Endothelial cell (in vitro differentiated cells): ENCODE measurements around the gene TMEM154. TPM values are rescaled to one million over a fixed set of nuclear protein-coding genes. Genes with fewer than 3 reads are reported as not detected.

ENCODE experiments used
- DNase-seq: peaks from one replicate; pipeline ENCODE4 v3.0.0; 2021; ENCODE audit warnings: low spot score
- H3K27ac Mint-ChIP-seq: one replicate; pipeline ENCODE4 v1.8.0; 2021; ENCODE audit warnings: mixed read lengths, inconsistent platforms; ENCODE audit not compliant: unreplicated experiment
- H3K27me3 Mint-ChIP-seq: one replicate; pipeline ENCODE4 v1.8.0; 2021; ENCODE audit warnings: mild to moderate bottlenecking, moderate library complexity, mixed read lengths, inconsistent platforms; ENCODE audit not compliant: unreplicated experiment
- H3K36me3 Mint-ChIP-seq: one replicate; pipeline ENCODE4 v1.8.0; 2021; ENCODE audit warnings: mild to moderate bottlenecking, low read depth, mixed read lengths, inconsistent platforms; ENCODE audit not compliant: unreplicated experiment
- H3K4me1 Mint-ChIP-seq: one replicate; pipeline ENCODE4 v1.8.0; 2021; ENCODE audit warnings: mild to moderate bottlenecking, mixed read lengths, inconsistent platforms; ENCODE audit not compliant: unreplicated experiment
- H3K4me3 Mint-ChIP-seq: one replicate; pipeline ENCODE4 v1.8.0; 2021; ENCODE audit warnings: mild to moderate bottlenecking, mixed read lengths, inconsistent platforms; ENCODE audit not compliant: unreplicated experiment
- H3K9me3 Mint-ChIP-seq: one replicate; pipeline ENCODE4 v1.8.0; 2021; ENCODE audit warnings: mixed read lengths, inconsistent platforms; ENCODE audit not compliant: unreplicated experiment
- total RNA-seq: library from RNA; stranded (reverse); fragmentation: NEBNext Ultra II Directional; extraction: Animal tissue kit (Norgen Biotek cat#: 25700); gene quantifications from one replicate; pipeline ENCODE4 v1.2.1, GENCODE V29; 2021; ENCODE audit not compliant: unreplicated experiment
- TF ChIP-seq, protein P1 (sequence below): fragments of 200-600 bp; sonication (generic); IDR thresholded peaks from one replicate; pipeline ENCODE4 v1.5.0; 2021; ENCODE audit warnings: antibody characterized with exemption; ENCODE audit not compliant: unreplicated experiment

Gene TMEM154
- total RNA-seq, 1 donor from 2014 or later, result 6.7 TPM

DNA sequence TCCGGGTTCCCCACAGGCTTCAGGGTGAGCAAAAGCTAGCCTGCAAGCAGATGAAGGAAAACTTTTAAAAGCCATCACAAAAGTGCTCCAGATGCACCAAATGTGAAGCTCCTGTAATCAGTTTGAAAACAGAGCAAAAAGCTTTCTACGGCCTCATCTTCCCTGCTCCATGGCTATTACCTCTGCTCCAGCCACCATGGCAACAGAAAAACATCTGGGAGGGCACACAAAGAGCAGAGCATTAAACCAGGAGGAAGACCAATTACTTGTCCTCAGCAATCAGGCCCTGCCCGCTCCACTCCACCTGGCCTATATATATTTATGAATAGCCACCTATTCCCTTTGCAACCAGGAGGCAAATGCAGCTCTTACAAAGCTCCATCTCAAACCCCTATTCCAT lies 33.6 kb downstream of the TMEM154 start:
- Mint-ChIP-seq H3K9me3 (no peaks in the 10 kb centered on the region), H3K36me3 (no peaks in the 10 kb centered on the region), H3K27me3 (no peaks in the 10 kb centered on the region), H3K27ac (no peak overlapping the region), H3K4me3 (no peak overlapping the region), H3K4me1 (peaks cover 10% of the 10 kb centered on the region)
- no peak for DNase-seq
- TF ChIP-seq, protein P1, sequence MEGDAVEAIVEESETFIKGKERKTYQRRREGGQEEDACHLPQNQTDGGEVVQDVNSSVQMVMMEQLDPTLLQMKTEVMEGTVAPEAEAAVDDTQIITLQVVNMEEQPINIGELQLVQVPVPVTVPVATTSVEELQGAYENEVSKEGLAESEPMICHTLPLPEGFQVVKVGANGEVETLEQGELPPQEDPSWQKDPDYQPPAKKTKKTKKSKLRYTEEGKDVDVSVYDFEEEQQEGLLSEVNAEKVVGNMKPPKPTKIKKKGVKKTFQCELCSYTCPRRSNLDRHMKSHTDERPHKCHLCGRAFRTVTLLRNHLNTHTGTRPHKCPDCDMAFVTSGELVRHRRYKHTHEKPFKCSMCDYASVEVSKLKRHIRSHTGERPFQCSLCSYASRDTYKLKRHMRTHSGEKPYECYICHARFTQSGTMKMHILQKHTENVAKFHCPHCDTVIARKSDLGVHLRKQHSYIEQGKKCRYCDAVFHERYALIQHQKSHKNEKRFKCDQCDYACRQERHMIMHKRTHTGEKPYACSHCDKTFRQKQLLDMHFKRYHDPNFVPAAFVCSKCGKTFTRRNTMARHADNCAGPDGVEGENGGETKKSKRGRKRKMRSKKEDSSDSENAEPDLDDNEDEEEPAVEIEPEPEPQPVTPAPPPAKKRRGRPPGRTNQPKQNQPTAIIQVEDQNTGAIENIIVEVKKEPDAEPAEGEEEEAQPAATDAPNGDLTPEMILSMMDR, result no peak

DNA sequence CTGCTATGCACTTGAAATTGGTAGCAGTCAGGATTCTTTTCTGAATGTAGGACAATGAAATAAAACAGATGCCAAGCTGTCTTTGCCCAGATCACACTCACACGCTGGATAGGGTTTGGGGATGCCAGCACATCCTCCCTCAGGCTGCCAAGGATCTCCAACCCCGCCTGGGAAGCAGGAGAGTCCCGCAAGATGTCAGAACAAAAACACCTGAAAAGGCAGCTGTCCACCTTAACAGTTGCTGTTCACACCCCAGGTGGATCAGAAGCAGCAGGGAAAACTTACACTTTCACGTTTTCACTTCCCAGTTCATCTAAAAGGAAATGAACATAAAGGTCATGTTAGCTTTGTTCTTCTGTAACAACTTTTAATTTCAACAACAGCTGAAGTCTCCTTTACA lies 35.7 kb downstream of the TMEM154 start:
- Mint-ChIP-seq H3K4me3 (no peak overlapping the region), H3K4me1 (peaks cover 10% of the 10 kb centered on the region), H3K36me3 (no peaks in the 10 kb centered on the region), H3K27ac (no peak overlapping the region), H3K9me3 (no peaks in the 10 kb centered on the region), H3K27me3 (no peaks in the 10 kb centered on the region)
- TF ChIP-seq, protein P1, result no peak
- no peak for DNase-seq

DNA sequence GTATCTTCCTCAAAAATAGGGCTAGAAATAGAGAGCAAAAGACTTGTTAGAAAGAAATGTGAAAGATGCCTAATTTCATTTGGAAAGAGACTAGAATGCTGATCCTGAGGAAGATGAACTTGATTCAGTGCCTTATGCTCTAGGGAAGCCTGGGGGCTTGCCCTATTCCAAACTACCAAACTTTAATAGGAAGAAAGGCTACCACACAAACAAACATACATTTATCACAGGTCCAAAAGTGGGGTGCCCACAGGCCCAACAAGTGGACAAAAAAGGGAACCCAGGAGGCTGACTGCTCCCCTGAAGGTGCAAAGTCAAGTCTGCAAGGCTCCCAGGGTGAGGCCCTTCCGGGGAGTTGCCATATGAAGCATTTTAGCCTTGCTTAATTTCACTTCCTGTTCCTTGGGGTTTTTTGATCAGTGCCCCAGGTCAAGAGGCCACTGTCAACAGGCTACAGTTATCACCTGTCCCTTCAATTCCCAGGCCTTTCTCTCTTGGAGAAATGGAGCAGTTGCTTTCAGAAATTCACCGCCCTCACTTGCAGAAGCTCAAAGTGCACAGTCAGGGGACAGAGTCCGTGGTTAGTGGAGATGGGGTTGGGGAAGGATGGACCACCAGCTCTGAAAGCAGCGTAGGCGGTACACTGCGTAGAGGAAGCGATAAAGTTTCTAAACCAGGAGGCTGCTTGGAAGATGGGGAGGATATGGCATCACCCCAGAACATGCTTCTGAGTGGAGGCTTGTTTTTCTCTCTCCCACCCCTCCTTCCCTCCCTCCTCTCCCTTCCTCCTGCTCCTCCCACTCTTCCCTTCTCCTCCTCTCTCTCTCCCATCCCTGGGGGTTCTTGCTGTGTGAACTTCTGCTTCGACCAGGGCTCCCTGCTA lies 36.4 kb downstream of the TMEM154 start:
- Mint-ChIP-seq H3K27ac (no peak overlapping the region), H3K9me3 (no peaks in the 10 kb centered on the region), H3K36me3 (no peaks in the 10 kb centered on the region), H3K27me3 (no peaks in the 10 kb centered on the region), H3K4me3 (no peak overlapping the region), H3K4me1 (peaks cover 10% of the 10 kb centered on the region)
- no peak for DNase-seq
- TF ChIP-seq, protein P1, result no peak

DNA sequence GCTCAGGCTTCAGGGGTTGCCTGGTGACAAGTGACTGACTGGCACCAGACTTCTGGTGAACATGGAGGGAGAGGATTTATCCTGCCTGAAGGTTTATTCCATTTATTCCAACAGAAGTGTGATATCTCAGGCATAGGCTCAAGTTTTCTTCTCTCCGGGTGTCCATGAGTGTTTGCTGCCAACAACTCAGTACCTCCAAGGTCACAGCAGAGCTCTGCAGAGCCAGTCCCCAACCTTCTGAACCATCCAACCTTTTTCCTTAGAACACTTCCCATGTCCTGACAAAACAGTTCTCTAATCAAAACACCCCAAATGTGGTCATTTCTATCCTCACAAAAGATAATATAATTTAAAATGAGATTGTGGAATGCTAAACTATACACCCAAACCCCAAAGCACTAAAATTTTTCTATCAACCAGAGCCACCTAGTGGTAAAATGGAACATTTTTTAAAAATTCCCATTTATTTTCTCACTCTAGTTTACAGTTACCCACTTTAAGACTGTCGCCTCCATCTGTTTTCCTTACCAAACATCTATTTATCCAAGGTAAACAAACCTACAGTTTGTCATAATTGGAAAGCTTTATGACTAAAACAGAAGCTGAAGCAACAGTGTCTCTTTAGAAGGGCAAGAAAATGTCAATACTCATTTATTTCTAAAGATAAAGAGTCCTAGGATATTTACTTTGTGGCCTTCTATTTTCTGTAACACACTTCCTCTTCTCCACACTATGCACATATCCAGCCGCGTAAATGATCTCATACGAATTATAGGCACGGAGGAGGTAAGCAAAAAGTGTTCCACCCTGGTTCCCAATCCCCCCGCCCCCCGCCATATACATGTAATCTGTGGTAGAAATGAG lies 39.5 kb downstream of the TMEM154 start:
- TF ChIP-seq, protein P1, result peak; percentile 91
- Mint-ChIP-seq H3K9me3 (no peaks in the 10 kb centered on the region), H3K27ac (no peak overlapping the region), H3K27me3 (no peaks in the 10 kb centered on the region), H3K36me3 (no peaks in the 10 kb centered on the region), H3K4me3 (no peak overlapping the region), H3K4me1 (peaks cover 10% of the 10 kb centered on the region)
- no peak for DNase-seq
